OCI-LY1 (cell line): ENCODE results near the gene ITGA6.

Source experiments
- EZH2 ChIP-seq: fragments of 200-600 bp; sonication (generic), shearing (Covaris generic); IDR thresholded peaks from 2 replicates; pipeline ENCODE4 v1.8.0; 2017; ENCODE audit warnings: borderline replicate concordance, mixed run types, mild to moderate bottlenecking, antibody characterized with exemption, low read length, moderate library complexity, mixed read lengths
- TF ChIP-seq, protein P1 (sequence below): fragments of 200-600 bp; sonication (generic), shearing (Covaris generic); IDR thresholded peaks from 2 replicates; pipeline ENCODE4 v1.5.1; 2017; ENCODE audit warnings: mild to moderate bottlenecking, antibody characterized with exemption, low read length, moderate library complexity, mixed read lengths

DNA sequence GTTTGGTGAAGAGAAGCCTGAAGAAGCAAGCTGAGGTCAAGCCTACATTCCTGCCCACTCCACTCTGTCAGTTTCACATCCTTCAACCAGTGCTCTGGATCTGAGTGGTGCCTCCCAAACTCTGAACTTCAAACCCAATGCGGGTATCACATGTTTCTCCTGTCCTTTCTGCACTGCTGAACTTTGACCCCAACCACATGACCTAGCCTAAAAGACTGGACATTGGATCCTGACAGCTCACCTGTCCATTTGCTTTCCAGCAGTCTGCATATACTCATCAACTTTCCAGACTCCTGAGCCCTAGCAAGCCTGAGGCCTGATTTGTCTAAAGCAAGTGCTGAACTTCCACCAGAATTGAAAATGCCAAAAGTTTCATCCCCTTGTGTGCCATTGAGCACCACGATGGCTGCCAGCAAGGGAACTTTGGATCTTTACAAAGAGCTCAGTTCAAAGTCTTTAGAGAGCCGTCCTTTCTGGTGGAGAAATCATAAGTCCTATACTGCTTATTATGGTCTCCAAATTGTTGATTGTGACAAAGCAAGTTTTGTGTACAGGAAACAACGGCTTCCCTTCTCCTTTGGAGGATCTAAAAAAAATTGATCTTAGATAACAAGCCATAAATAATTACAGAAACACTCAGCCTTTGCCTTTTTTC is 37.6 kb upstream of the ITGA6 start:
- TF ChIP-seq, protein P1, sequence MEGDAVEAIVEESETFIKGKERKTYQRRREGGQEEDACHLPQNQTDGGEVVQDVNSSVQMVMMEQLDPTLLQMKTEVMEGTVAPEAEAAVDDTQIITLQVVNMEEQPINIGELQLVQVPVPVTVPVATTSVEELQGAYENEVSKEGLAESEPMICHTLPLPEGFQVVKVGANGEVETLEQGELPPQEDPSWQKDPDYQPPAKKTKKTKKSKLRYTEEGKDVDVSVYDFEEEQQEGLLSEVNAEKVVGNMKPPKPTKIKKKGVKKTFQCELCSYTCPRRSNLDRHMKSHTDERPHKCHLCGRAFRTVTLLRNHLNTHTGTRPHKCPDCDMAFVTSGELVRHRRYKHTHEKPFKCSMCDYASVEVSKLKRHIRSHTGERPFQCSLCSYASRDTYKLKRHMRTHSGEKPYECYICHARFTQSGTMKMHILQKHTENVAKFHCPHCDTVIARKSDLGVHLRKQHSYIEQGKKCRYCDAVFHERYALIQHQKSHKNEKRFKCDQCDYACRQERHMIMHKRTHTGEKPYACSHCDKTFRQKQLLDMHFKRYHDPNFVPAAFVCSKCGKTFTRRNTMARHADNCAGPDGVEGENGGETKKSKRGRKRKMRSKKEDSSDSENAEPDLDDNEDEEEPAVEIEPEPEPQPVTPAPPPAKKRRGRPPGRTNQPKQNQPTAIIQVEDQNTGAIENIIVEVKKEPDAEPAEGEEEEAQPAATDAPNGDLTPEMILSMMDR, result no peak
- no peak for TF ChIP-seq EZH2
